Spleen (tissue), 11 donors: ENCODE results near the gene MAP3K1. TPM values are rescaled to one million over a fixed set of nuclear protein-coding genes. Genes with fewer than 3 reads are reported as not detected.

ENCODE experiments used
- DNase-seq: peaks from one replicate; pipeline ENCODE4 v3.0.0-alpha.2; 2020
- H3K27ac ChIP-seq, 8 donors: fragments of 200-600 bp; sonication (generic) in 7 of 8; 1 replicate in 4 of 8; 2 replicates in 4 of 8; pipeline versions ENCODE4 v1.5.0 to v1.8.0; 2016 to 2021; ENCODE audit warnings: inconsistent platforms in 4 of 8, mild to moderate bottlenecking in 4 of 8, moderate library complexity in 1 of 8
- H3K27me3 ChIP-seq, 7 donors: fragments of 200-600 bp; sonication (generic) in 6 of 7; replicated peaks in 1 of 7; 1 replicate in 4 of 7; 2 replicates in 3 of 7; pipeline versions ENCODE4 v1.5.0 to v1.8.0; 2016 to 2021; ENCODE audit warnings: inconsistent platforms in 3 of 7, mild to moderate bottlenecking in 1 of 7
- H3K36me3 ChIP-seq, 6 donors: fragments of 200-600 bp; sonication (generic) in 5 of 6; 1 replicate in 4 of 6; 2 replicates in 2 of 6; pipeline versions ENCODE4 v1.5.0 to v1.8.0; 2016 to 2021; ENCODE audit warnings: inconsistent platforms in 2 of 6
- H3K4me1 ChIP-seq, 6 donors: fragments of 200-600 bp; sonication (generic) in 5 of 6; 1 replicate in 3 of 6; 2 replicates in 3 of 6; pipeline versions ENCODE4 v1.5.0 to v1.8.0; 2016 to 2021; ENCODE audit warnings: inconsistent platforms in 3 of 6
- H3K4me3 ChIP-seq, 8 donors: fragments of 200-600 bp; sonication (generic) in 7 of 8; 1 replicate in 4 of 8; 2 replicates in 4 of 8; pipeline versions ENCODE4 v1.5.0 to v1.8.0; 2016 to 2021; ENCODE audit warnings: inconsistent platforms in 4 of 8, mild to moderate bottlenecking in 4 of 8, moderate library complexity in 2 of 8
- H3K9me3 ChIP-seq, 8 donors: fragments of 200-600 bp; sonication (generic) in 7 of 8; 1 replicate in 4 of 8; 2 replicates in 4 of 8; pipeline versions ENCODE4 v1.5.0 to v1.8.0; 2016 to 2021; ENCODE audit warnings: inconsistent platforms in 4 of 8
- CTCF ChIP-seq, 11 experiments: fragments of 200-600 bp in 7 of 11; fragments of 450-650 bp in 4 of 11; sonication (generic) in 4 of 11; IDR thresholded peaks in 8 of 11; conservative IDR thresholded peaks in 3 of 11; 1 replicate in 7 of 11; 2 replicates in 4 of 11; pipeline versions ENCODE4 v1.4.0 to v1.8.0; 2016 to 2021; ENCODE audit warnings: antibody characterized with exemption in 11 of 11, inconsistent platforms in 4 of 11, mild to moderate bottlenecking in 1 of 11
- POLR2A ChIP-seq, 3 donors: fragments of 450-650 bp; IDR thresholded peaks; one replicate each; pipeline ENCODE4 v1.5.1; 2017; ENCODE audit warnings: antibody characterized with exemption in 3 of 3, mild to moderate bottlenecking in 1 of 3
- POLR2AphosphoS5 ChIP-seq, 3 donors: sonication (generic); formaldehyde crosslinking; IDR thresholded peaks; one replicate each; pipeline ENCODE4 v1.5.1; 2017; ENCODE audit warnings: antibody characterized with exemption in 3 of 3
- WGBS, 5 donors: extraction: QIAGEN DNeasy Blood & Tissue Kit in 3 of 5; methylation state at CpG; one replicate each; pipeline versions ENCODE4 v1.1.5 to v1.1.7; 2013 to 2018; 5-methylcytosine and 5-hydroxymethylcytosine counted together
- intact Hi-C: fragments of 100-400 bp; cut with DNase I; formaldehyde crosslinking; loops from one replicate; pipeline ENCODE4 v1.15.0; 2023; ENCODE audit warnings: low total_unique reads
- polyA plus RNA-seq, 3 donors: library from polyadenylated mRNA; stranded (reverse); fragments of 200-250 nt; gene quantifications; one replicate each; pipeline ENCODE4 v1.2.1, GENCODE V29; 2013
- total RNA-seq, 7 donors: library from RNA; depleted of rRNA in 3 of 7; stranded (reverse); fragments of >200 nt in 3 of 7; fragmentation: NEBNext Ultra II Directional in 4 of 7; extraction: Animal tissue kit (Norgen Biotek cat#: 25700) in 4 of 7; gene quantifications; one replicate each; pipeline versions ENCODE4 v1.1.0 to v1.2.1, GENCODE V29; 2016 to 2021
- donor health status: healthy with polysubstance abuse.
- donor health status: DM: no; HTN: no; CAD: no; lungs with moderate emphysema.
- donor health status: DM: no; HTN: no; CAD: no.
- donor health status: Bipolar disorder and iron deficiency.
- donor health status: healthy.
- donor health status: DM: no; HTN: no; CAD: no.
- donor health status: DM: yes; HTN: yes; CAD: no.

The MAP3K1 gene
- total and polyA plus RNA-seq, 10 donors = 24.7 to 85.4 (median 67.2) TPM

GRCh38 chr5:56862909-56863308 lies 47.6 kb downstream of the MAP3K1 start:
- WGBS, 5 donors = 78 to 100% (median 98%) methylated on average over 3 of the region's 3 CpGs
- Histone ChIP-seq H3K36me3 (peaks cover 0 to 100% (median 65%) of the 10 kb centered on the region in 6 donors), H3K9me3 (no peaks in the 10 kb centered on the region), H3K27me3 (no peaks in the 10 kb centered on the region), H3K27ac (no peak overlapping the region), H3K4me1 (peaks cover 0 to 33% (median 0%) of the 10 kb centered on the region in 6 donors), H3K4me3 (no peak overlapping the region)
- DNase-seq = no peak
- TF ChIP-seq POLR2A (IDR thresholded peaks at IDR 0.05) (no peak), CTCF (IDR thresholded peaks at IDR 0.05 in 8 of 11, conservative IDR thresholded peaks at IDR 0.05 in 3 of 11) (no peak), POLR2AphosphoS5 (IDR thresholded peaks at IDR 0.05) (no peak)
- intact Hi-C loops = no loop called here

GRCh38 chr5:56871777-56872176 lies 56.4 kb downstream of the MAP3K1 start:
- H3K4me1 ChIP-seq = peaks cover 0 to 79% (median 17%) of the 10 kb centered on the region in 6 donors
- H3K4me3 ChIP-seq = no peak overlapping the region
- intact Hi-C loops = no loop called here
- 40 to 62% (median 53%) methylated on average over 2 of the region's 2 CpGs for WGBS, 5 donors
- DNase-seq = no peak
- H3K27ac ChIP-seq = peak overlapping the region in 3 of 8 donors; percentile 17 to 33 (median 22)
- H3K27me3 ChIP-seq = no peaks in the 10 kb centered on the region
- H3K9me3 ChIP-seq = no peaks in the 10 kb centered on the region
- TF ChIP-seq CTCF (IDR thresholded peaks at IDR 0.05 in 8 of 11, conservative IDR thresholded peaks at IDR 0.05 in 3 of 11) (no peak), POLR2AphosphoS5 (IDR thresholded peaks at IDR 0.05) (no peak), POLR2A (IDR thresholded peaks at IDR 0.05) (no peak)
- peaks cover 0 to 100% (median 70%) of the 10 kb centered on the region in 6 donors for H3K36me3 ChIP-seq

GRCh38 chr5:56873056-56873455 lies 57.7 kb downstream of the MAP3K1 start:
- Histone ChIP-seq H3K27ac (peak overlapping the region in 5 of 8 donors; percentile 3 to 43 (median 22)), H3K9me3 (no peaks in the 10 kb centered on the region), H3K4me1 (peaks cover 0 to 88% (median 17%) of the 10 kb centered on the region in 6 donors), H3K36me3 (peaks cover 0 to 100% (median 70%) of the 10 kb centered on the region in 6 donors), H3K27me3 (no peaks in the 10 kb centered on the region), H3K4me3 (no peak overlapping the region)
- TF ChIP-seq POLR2A (IDR thresholded peaks at IDR 0.05) (no peak), POLR2AphosphoS5 (IDR thresholded peaks at IDR 0.05) (no peak), CTCF (IDR thresholded peaks at IDR 0.05 in 8 of 11, conservative IDR thresholded peaks at IDR 0.05 in 3 of 11) (no peak)
- intact Hi-C loops = no loop called here
- WGBS, 5 donors = 26 to 40% (median 35%) methylated on average over 3 of the region's 3 CpGs
- no peak for DNase-seq

GRCh38 chr5:56876327-56876726 lies 61.0 kb downstream of the MAP3K1 start:
- peaks cover 0 to 100% (median 85%) of the 10 kb centered on the region in 6 donors for H3K36me3 ChIP-seq

More at GRCh38 chr5:56876327-56876726, 61.0 kb downstream of the MAP3K1 start:
- Histone ChIP-seq H3K9me3 (no peaks in the 10 kb centered on the region), H3K4me3 (no peak overlapping the region), H3K4me1 (peaks cover 0 to 61% (median 14%) of the 10 kb centered on the region in 6 donors), H3K27me3 (no peaks in the 10 kb centered on the region), H3K27ac (no peak overlapping the region)
- 49 to 74% (median 60%) methylated on average over 3 of the region's 3 CpGs for WGBS, 5 donors
- intact Hi-C loops = no loop called here
- DNase-seq = no peak
- no peak for TF ChIP-seq POLR2A (IDR thresholded peaks at IDR 0.05)
- TF ChIP-seq CTCF (IDR thresholded peaks at IDR 0.05 in 8 of 11, conservative IDR thresholded peaks at IDR 0.05 in 3 of 11) = no peak
- no peak for TF ChIP-seq POLR2AphosphoS5 (IDR thresholded peaks at IDR 0.05)
